ENCODE measurements around the gene PPP4R2. TPM values are rescaled to one million over a fixed set of nuclear protein-coding genes. Genes with fewer than 3 reads are reported as not detected.

Gene PPP4R2
- total RNA-seq, 1 experiment from 2014 or later: 62.7 TPM

- H3K4me3 ChIP-seq (ENCODE audit: low read length): no peak overlapping the region
- ChIA-PET POLR2A (ENCODE audit: unreplicated experiment) (no interaction called here), CTCF (no interaction called here)
- no peak overlapping the region for H3K9ac ChIP-seq (ENCODE audit: low read length)
- intact Hi-C loops (cut with micrococcal nuclease): no loop called here
- H3K4me2 ChIP-seq (ENCODE audit: low read length): no peak overlapping the region
- TF ChIP-seq EZH2 (IDR thresholded peaks at IDR 0.05; ENCODE audit: low read length, unreplicated experiment): no peak
- TF ChIP-seq CTCF (conservative IDR thresholded peaks at IDR 0.05; ENCODE audit: low read depth, low read length): no peak
- no peak for TF ChIP-seq EZH2phosphoT487 (IDR thresholded peaks at IDR 0.05; ENCODE audit: borderline replicate concordance, low read length)
- no peaks in the 10 kb centered on the region for H4K20me1 ChIP-seq (ENCODE audit: low read length)
- ATAC-seq: no peak
- no peaks in the 10 kb centered on the region for H3K9me2 ChIP-seq (replicated peaks; ENCODE audit: low read length)
- no peaks in the 10 kb centered on the region for H3K9me3 ChIP-seq (ENCODE audit: low read length)
- no peaks in the 10 kb centered on the region for H3K36me3 ChIP-seq (ENCODE audit: low read depth, low read length)
- no peak for DNase-seq
- H3K4me1 ChIP-seq (ENCODE audit: insufficient read depth, low read length): no peaks in the 10 kb centered on the region
- H3K27me3 ChIP-seq (ENCODE audit: low read length): peaks cover 32% of the 10 kb centered on the region
- no peak overlapping the region for H2AFZ ChIP-seq (ENCODE audit: low read length)
- H3K79me2 ChIP-seq (ENCODE audit: low read length): no peaks in the 10 kb centered on the region
- BruUV-seq (replicated peaks): no TSS peak
- no peaks in the 10 kb centered on the region for H3F3A ChIP-seq (ENCODE audit: low read length, unreplicated experiment)
- H3K27ac ChIP-seq (ENCODE audit: low read length): no peak overlapping the region
Measured at GRCh38 chr3:73108750-73109149, 112.1 kb downstream of the PPP4R2 start.

GRCh38 chr3:73110530-73110929 lies 113.9 kb downstream of the PPP4R2 start:
- TF ChIP-seq CTCF (conservative IDR thresholded peaks at IDR 0.05; ENCODE audit: low read depth, low read length) (no peak), EZH2phosphoT487 (IDR thresholded peaks at IDR 0.05; ENCODE audit: borderline replicate concordance, low read length) (no peak), EZH2 (IDR thresholded peaks at IDR 0.05; ENCODE audit: low read length, unreplicated experiment) (no peak)
- no peaks in the 10 kb centered on the region for H3K4me1 ChIP-seq (ENCODE audit: insufficient read depth, low read length)
- no peak overlapping the region for H3K4me2 ChIP-seq (ENCODE audit: low read length)
- ATAC-seq (no peak), DNase-seq (no peak)
- POLR2A ChIA-PET (ENCODE audit: unreplicated experiment): no interaction called here
- H3K36me3 ChIP-seq (ENCODE audit: low read depth, low read length): no peaks in the 10 kb centered on the region
- no peak overlapping the region for H2AFZ ChIP-seq (ENCODE audit: low read length)
- CTCF ChIA-PET: no interaction called here
- no peaks in the 10 kb centered on the region for H3K9me2 ChIP-seq (replicated peaks; ENCODE audit: low read length)
- H4K20me1 ChIP-seq (ENCODE audit: low read length): no peaks in the 10 kb centered on the region
- no peaks in the 10 kb centered on the region for H3F3A ChIP-seq (ENCODE audit: low read length, unreplicated experiment)
- no TSS peak for BruUV-seq (replicated peaks)
- intact Hi-C loops (cut with micrococcal nuclease): no loop called here
- no peak overlapping the region for H3K27ac ChIP-seq (ENCODE audit: low read length)
- H3K79me2 ChIP-seq (ENCODE audit: low read length): no peaks in the 10 kb centered on the region
- peaks cover 33% of the 10 kb centered on the region; the same call in 1 of the 2 replicates for H3K27me3 ChIP-seq (ENCODE audit: low read length)
- no peaks in the 10 kb centered on the region for H3K9me3 ChIP-seq (ENCODE audit: low read length)
- H3K4me3 ChIP-seq (ENCODE audit: low read length): no peak overlapping the region
- H3K9ac ChIP-seq (ENCODE audit: low read length): no peak overlapping the region

GRCh38 chr3:73114711-73115110 lies 118.1 kb downstream of the PPP4R2 start:
- H3K4me3 ChIP-seq (ENCODE audit: low read length): no peak overlapping the region
- no peaks in the 10 kb centered on the region for H3K9me3 ChIP-seq (ENCODE audit: low read length)
- no peak overlapping the region for H3K4me2 ChIP-seq (ENCODE audit: low read length)
- H3K79me2 ChIP-seq (ENCODE audit: low read length): no peaks in the 10 kb centered on the region
- no peak overlapping the region for H3K9ac ChIP-seq (ENCODE audit: low read length)
- ATAC-seq (no peak), DNase-seq (no peak)
- H4K20me1 ChIP-seq (ENCODE audit: low read length): no peaks in the 10 kb centered on the region
- no peaks in the 10 kb centered on the region for H3K36me3 ChIP-seq (ENCODE audit: low read depth, low read length)
- H2AFZ ChIP-seq (ENCODE audit: low read length): no peak overlapping the region
- H3K4me1 ChIP-seq (ENCODE audit: insufficient read depth, low read length): no peaks in the 10 kb centered on the region
- no peaks in the 10 kb centered on the region for H3F3A ChIP-seq (ENCODE audit: low read length, unreplicated experiment)
- peaks cover 52% of the 10 kb centered on the region for H3K27me3 ChIP-seq (ENCODE audit: low read length)
- BruUV-seq (replicated peaks): no TSS peak
- ChIA-PET CTCF (no interaction called here), POLR2A (ENCODE audit: unreplicated experiment) (no interaction called here)
- TF ChIP-seq CTCF (conservative IDR thresholded peaks at IDR 0.05; ENCODE audit: low read depth, low read length) (no peak), EZH2 (IDR thresholded peaks at IDR 0.05; ENCODE audit: low read length, unreplicated experiment) (no peak), EZH2phosphoT487 (IDR thresholded peaks at IDR 0.05; ENCODE audit: borderline replicate concordance, low read length) (no peak)
- no peak overlapping the region for H3K27ac ChIP-seq (ENCODE audit: low read length)
- intact Hi-C loops (cut with micrococcal nuclease): no loop called here
- no peaks in the 10 kb centered on the region for H3K9me2 ChIP-seq (replicated peaks; ENCODE audit: low read length)

Measured in PC-3 (cell line).